Measurements from ENCODE around the gene FOXN3. TPM values are rescaled to one million over a fixed set of nuclear protein-coding genes. Genes with fewer than 3 reads are reported as not detected.
A peak's percentile ranks its signal among the peaks of the same experiment; 100 is the strongest.

FOXN3 gene
- total and polyA plus RNA-seq, 2 donors (not counting 1 experiment from before 2014, with no cell fraction given) = 27.9 to 33.3 TPM

DNA sequence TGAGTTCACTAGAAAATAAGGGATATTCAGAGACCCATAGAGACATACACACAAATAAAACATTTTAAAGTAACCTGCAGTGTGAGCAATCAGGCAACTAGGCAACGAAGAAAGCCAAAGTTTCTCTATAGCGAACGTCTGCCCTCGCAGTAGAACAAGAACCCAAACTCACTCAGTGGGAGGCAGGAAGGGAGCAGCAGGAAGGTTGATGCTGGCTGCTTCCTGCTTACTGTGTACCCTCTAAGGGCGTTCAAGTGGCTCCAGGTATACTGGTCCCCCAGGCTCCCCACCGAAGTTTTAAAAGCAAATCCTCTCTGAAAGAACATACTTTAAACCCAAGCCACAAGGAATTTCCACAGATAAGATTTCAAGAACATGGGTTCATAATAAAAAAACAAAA lies 249.3 kb downstream of the FOXN3 start:
- no peak overlapping the region for H2AFZ ChIP-seq (ENCODE audit: low read length)
- H3K79me2 ChIP-seq (ENCODE audit: control insufficient read depth, insufficient read depth, low read length) = no peaks in the 10 kb centered on the region
- no peak overlapping the region for H3K9ac ChIP-seq (ENCODE audit: insufficient read depth, low read length)
- H3K4me3 ChIP-seq (replicated peaks in 1 of 4; ENCODE audit: control extremely low read depth in 1 of 4, insufficient read depth in 1 of 4, low read depth in 3 of 4, low read length in 4 of 4) = no peak overlapping the region
- H3K9me3 ChIP-seq (ENCODE audit: control insufficient read depth, insufficient read depth, low read depth, low read length) = no peaks in the 10 kb centered on the region
- DNase-seq (ENCODE audit: low read depth in 2 of 2) = no peak
- no peak overlapping the region for H3K4me2 ChIP-seq (ENCODE audit: extremely low read depth, insufficient read depth, low read length)
- H3K36me3 ChIP-seq (ENCODE audit: control insufficient read depth, insufficient read depth, low read length) = peaks cover under 1% of the 10 kb centered on the region
- H3K4me1 ChIP-seq (ENCODE audit: control insufficient read depth, extremely low read depth, insufficient read depth, low read length) = peaks cover 2% of the 10 kb centered on the region
- no peak for TF ChIP-seq EZH2 (IDR thresholded peaks at IDR 0.05; ENCODE audit: low read length, missing control alignments)
- TF ChIP-seq, protein P1, sequence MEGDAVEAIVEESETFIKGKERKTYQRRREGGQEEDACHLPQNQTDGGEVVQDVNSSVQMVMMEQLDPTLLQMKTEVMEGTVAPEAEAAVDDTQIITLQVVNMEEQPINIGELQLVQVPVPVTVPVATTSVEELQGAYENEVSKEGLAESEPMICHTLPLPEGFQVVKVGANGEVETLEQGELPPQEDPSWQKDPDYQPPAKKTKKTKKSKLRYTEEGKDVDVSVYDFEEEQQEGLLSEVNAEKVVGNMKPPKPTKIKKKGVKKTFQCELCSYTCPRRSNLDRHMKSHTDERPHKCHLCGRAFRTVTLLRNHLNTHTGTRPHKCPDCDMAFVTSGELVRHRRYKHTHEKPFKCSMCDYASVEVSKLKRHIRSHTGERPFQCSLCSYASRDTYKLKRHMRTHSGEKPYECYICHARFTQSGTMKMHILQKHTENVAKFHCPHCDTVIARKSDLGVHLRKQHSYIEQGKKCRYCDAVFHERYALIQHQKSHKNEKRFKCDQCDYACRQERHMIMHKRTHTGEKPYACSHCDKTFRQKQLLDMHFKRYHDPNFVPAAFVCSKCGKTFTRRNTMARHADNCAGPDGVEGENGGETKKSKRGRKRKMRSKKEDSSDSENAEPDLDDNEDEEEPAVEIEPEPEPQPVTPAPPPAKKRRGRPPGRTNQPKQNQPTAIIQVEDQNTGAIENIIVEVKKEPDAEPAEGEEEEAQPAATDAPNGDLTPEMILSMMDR (conservative IDR thresholded peaks at IDR 0.05 in 1 of 2, IDR thresholded peaks at IDR 0.05 in 1 of 2; ENCODE audit: low read depth in 1 of 2, low read length in 2 of 2) = no peak
- H3K27me3 ChIP-seq (ENCODE audit: control insufficient read depth, insufficient read depth, low read length) = no peaks in the 10 kb centered on the region
- no peak overlapping the region for H3K27ac ChIP-seq (ENCODE audit: insufficient read depth, low read length)
- no peaks in the 10 kb centered on the region for H4K20me1 ChIP-seq (ENCODE audit: control insufficient read depth, extremely low read depth, insufficient read depth, low read length)

DNA sequence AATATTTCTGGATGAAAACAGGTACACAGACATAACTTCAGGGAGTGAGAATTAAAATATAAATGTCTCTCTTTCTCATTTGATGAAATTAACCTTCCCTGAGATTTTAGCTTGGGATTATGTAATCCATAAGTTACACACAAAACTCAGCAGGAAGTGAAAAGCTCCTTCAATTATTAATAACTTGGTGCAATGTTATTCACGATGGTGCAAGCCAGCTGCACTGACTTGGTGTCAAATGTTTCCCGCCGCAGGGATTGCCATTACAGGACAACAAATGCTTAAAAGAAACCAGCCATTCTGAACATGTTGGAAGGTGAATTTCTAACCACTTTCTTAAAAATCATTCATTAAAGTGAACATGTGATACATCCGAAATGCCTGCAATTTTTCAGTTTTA lies 250.4 kb downstream of the FOXN3 start:
- no peaks in the 10 kb centered on the region for H4K20me1 ChIP-seq (ENCODE audit: control insufficient read depth, extremely low read depth, insufficient read depth, low read length)

DNA sequence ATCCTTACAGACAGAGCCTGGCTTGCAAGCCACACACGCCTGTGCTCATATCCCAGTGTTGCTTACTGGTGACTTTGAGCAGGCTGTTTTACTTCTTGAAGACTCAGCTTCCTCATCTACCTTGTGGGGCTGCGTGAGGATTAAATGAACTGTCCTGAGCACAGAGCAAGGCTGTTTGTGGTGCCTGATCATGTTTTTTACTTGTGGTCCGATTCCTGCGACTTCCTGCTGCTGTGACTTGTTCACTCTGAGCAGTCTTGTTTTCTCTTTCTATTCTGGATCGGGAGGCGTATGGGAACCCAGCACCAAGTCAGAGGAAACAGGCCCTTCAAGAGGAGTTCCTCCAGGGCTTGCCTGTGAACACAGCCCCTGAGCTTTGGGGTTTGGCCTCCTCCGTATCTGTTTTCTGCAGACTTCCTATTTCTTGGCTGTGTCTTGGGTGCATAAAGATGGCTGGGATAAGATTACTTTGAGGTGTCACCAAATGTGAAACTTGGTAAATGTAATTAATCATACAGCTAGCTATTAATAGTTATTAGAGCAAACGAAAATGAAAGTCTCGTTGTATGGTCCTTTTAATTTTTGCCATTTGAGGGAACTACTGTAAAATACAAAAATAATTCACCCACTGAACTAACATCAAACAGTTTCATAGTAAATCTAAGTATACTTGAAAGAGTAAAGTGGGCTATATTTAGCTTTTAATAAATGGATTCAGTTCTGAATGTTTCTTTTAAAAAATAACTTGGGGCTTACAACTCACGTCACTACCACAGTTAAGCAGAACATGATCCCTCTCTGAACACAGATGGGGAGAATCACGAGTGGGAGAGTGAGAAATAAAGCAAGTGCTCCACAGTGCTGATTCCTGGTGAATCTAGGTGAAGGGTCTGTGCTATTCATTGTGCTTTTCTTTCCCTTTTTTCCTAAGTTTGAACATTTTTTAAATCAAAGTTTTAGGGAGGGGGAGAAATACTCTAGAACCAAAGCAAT lies 251.5 kb downstream of the FOXN3 start:
- peak overlapping the region; percentile 32 for H2AFZ ChIP-seq (ENCODE audit: low read length)
- H3K4me1 ChIP-seq (ENCODE audit: control insufficient read depth, extremely low read depth, insufficient read depth, low read length) = peaks cover 2% of the 10 kb centered on the region
- peak overlapping the region; percentile 43 for H3K27ac ChIP-seq (ENCODE audit: insufficient read depth, low read length)
- H3K9me3 ChIP-seq (ENCODE audit: control insufficient read depth, insufficient read depth, low read depth, low read length) = no peaks in the 10 kb centered on the region
- no peaks in the 10 kb centered on the region for H4K20me1 ChIP-seq (ENCODE audit: control insufficient read depth, extremely low read depth, insufficient read depth, low read length)
- no peaks in the 10 kb centered on the region for H3K27me3 ChIP-seq (ENCODE audit: control insufficient read depth, insufficient read depth, low read length)
- no peak overlapping the region for H3K9ac ChIP-seq (ENCODE audit: insufficient read depth, low read length)
- H3K36me3 ChIP-seq (ENCODE audit: control insufficient read depth, insufficient read depth, low read length) = peaks cover 5% of the 10 kb centered on the region
- DNase-seq (ENCODE audit: low read depth in 2 of 2) = peak in 1 of 2 donors; percentile 33
- H3K79me2 ChIP-seq (ENCODE audit: control insufficient read depth, insufficient read depth, low read length) = no peaks in the 10 kb centered on the region
- H3K4me3 ChIP-seq (replicated peaks in 1 of 4; ENCODE audit: control extremely low read depth in 1 of 4, insufficient read depth in 1 of 4, low read depth in 3 of 4, low read length in 4 of 4) = peak overlapping the region in 3 of 4 experiments; percentile 4 to 33 (median 24)
- peak overlapping the region; percentile 91 for H3K4me2 ChIP-seq (ENCODE audit: extremely low read depth, insufficient read depth, low read length)
- TF ChIP-seq, protein P1 (conservative IDR thresholded peaks at IDR 0.05 in 1 of 2, IDR thresholded peaks at IDR 0.05 in 1 of 2; ENCODE audit: low read depth in 1 of 2, low read length in 2 of 2) = no peak
- no peak for TF ChIP-seq EZH2 (IDR thresholded peaks at IDR 0.05; ENCODE audit: low read length, missing control alignments)

More for the DNA sequence above, 250.4 kb downstream of the FOXN3 start:
- no peak overlapping the region for H3K4me2 ChIP-seq (ENCODE audit: extremely low read depth, insufficient read depth, low read length)
- peaks cover 2% of the 10 kb centered on the region for H3K4me1 ChIP-seq (ENCODE audit: control insufficient read depth, extremely low read depth, insufficient read depth, low read length)
- no peak overlapping the region for H2AFZ ChIP-seq (ENCODE audit: low read length)
- TF ChIP-seq EZH2 (IDR thresholded peaks at IDR 0.05; ENCODE audit: low read length, missing control alignments) = no peak
- TF ChIP-seq, protein P1 (conservative IDR thresholded peaks at IDR 0.05 in 1 of 2, IDR thresholded peaks at IDR 0.05 in 1 of 2; ENCODE audit: low read depth in 1 of 2, low read length in 2 of 2) = no peak
- no peak for DNase-seq (ENCODE audit: low read depth in 2 of 2)
- no peaks in the 10 kb centered on the region for H3K27me3 ChIP-seq (ENCODE audit: control insufficient read depth, insufficient read depth, low read length)
- no peaks in the 10 kb centered on the region for H3K9me3 ChIP-seq (ENCODE audit: control insufficient read depth, insufficient read depth, low read depth, low read length)
- H3K36me3 ChIP-seq (ENCODE audit: control insufficient read depth, insufficient read depth, low read length) = peaks cover 5% of the 10 kb centered on the region
- H3K79me2 ChIP-seq (ENCODE audit: control insufficient read depth, insufficient read depth, low read length) = no peaks in the 10 kb centered on the region
- H3K27ac ChIP-seq (ENCODE audit: insufficient read depth, low read length) = no peak overlapping the region
- no peak overlapping the region for H3K9ac ChIP-seq (ENCODE audit: insufficient read depth, low read length)
- H3K4me3 ChIP-seq (replicated peaks in 1 of 4; ENCODE audit: control extremely low read depth in 1 of 4, insufficient read depth in 1 of 4, low read depth in 3 of 4, low read length in 4 of 4) = no peak overlapping the region
